Lower lobe of right lung (tissue), 2 donors: ENCODE results near the gene LRRC8C. TPM values are rescaled to one million over a fixed set of nuclear protein-coding genes. Genes with fewer than 3 reads are reported as not detected.

Source experiments
- ATAC-seq, 2 donors: fragments of 200-7000 bp; cut with Tn5 transposase; one replicate each; pipeline ENCODE4 v1.9.1; 2020 to 2022; ENCODE audit warnings: mild to moderate bottlenecking in 2 of 2, moderate library complexity in 2 of 2
- DNase-seq: peaks from one replicate; pipeline ENCODE4 v3.0.0-alpha.2; 2020
- H3K27ac ChIP-seq: fragments of 200-600 bp; one replicate; pipeline ENCODE4 v1.8.0; 2022
- H3K27me3 ChIP-seq: fragments of 200-600 bp; one replicate; pipeline ENCODE4 v1.8.0; 2022; ENCODE audit warnings: low read depth
- H3K36me3 ChIP-seq: fragments of 200-600 bp; one replicate; pipeline ENCODE4 v1.8.0; 2022; ENCODE audit warnings: mild to moderate bottlenecking
- H3K4me1 ChIP-seq: fragments of 200-600 bp; one replicate; pipeline ENCODE4 v1.8.0; 2022
- H3K4me3 ChIP-seq: fragments of 200-600 bp; one replicate; pipeline ENCODE4 v1.8.0; 2022; ENCODE audit warnings: mild to moderate bottlenecking
- H3K9me3 ChIP-seq: fragments of 200-600 bp; one replicate; pipeline ENCODE4 v1.8.0; 2022
- intact Hi-C: fragments of 100-400 bp; cut with DNase I; formaldehyde crosslinking; loops from one replicate; pipeline ENCODE4 v1.11.0; 2022
- total RNA-seq: library from RNA; stranded (reverse); fragmentation: NEBNext Ultra II Directional; extraction: Animal tissue kit (Norgen Biotek cat#: 25700); gene quantifications from one replicate; pipeline ENCODE4 v1.2.1, GENCODE V29; 2021
- TF ChIP-seq, protein P1 (sequence below): fragments of 200-600 bp; IDR thresholded peaks from one replicate; pipeline ENCODE4 v1.8.0; 2022; ENCODE audit warnings: antibody characterized with exemption, mild to moderate bottlenecking
- donor health status: DM: no; HTN: yes; CAD: no; lungs with severe emphysema.

The LRRC8C gene
- total RNA-seq, 1 donor from 2014 or later: 13.0 TPM

DNA sequence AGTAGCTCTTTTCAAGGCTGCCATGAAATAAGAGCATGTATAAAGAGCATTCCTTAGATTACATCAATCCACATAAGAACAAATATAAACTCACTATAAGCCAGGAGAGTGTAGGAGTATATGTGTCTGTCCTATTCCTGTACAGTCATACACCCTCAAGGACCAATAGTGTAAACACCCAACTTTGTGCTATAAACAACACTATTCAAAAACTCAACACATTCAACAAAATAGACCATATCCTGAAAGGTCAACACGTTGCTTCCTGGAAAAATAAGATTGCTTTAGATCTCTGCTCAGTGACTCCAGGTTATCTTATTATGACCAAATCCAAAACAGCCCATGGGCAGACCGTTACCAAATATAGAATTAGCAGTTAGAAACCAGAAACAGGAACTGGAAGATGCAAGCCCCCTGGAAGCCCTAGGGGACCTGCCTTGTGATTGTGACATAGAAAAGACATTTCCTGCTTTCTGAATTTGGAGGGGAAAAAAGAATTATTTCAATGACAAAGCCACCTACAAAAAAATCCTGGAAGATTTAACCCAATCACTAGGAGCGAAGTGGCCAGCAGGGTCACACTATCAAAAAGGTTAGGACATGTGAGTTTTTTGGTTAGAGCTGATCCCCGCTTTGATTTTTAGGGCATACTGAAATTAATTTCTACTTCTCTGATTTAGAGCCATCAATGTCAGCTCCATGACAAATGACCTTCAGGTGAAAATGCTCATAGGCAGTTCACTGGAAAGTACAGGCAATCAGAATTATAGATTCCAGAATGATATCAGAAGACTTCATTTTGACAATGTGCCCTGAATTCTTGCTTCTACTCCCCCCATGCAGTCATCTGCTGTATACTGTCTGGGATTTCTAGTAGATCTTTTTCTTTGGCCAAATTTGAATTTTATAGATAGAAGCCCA is 59.9 kb downstream of the LRRC8C start:
- H3K27me3 ChIP-seq: no peaks in the 10 kb centered on the region
- H3K27ac ChIP-seq: peak overlapping the region; percentile 4
- peaks cover 49% of the 10 kb centered on the region for H3K4me1 ChIP-seq
- ATAC-seq: peak; percentile 64 to 90
- no peaks in the 10 kb centered on the region for H3K9me3 ChIP-seq
- intact Hi-C loops: no loop called here
- TF ChIP-seq, protein P1, sequence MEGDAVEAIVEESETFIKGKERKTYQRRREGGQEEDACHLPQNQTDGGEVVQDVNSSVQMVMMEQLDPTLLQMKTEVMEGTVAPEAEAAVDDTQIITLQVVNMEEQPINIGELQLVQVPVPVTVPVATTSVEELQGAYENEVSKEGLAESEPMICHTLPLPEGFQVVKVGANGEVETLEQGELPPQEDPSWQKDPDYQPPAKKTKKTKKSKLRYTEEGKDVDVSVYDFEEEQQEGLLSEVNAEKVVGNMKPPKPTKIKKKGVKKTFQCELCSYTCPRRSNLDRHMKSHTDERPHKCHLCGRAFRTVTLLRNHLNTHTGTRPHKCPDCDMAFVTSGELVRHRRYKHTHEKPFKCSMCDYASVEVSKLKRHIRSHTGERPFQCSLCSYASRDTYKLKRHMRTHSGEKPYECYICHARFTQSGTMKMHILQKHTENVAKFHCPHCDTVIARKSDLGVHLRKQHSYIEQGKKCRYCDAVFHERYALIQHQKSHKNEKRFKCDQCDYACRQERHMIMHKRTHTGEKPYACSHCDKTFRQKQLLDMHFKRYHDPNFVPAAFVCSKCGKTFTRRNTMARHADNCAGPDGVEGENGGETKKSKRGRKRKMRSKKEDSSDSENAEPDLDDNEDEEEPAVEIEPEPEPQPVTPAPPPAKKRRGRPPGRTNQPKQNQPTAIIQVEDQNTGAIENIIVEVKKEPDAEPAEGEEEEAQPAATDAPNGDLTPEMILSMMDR: no peak
- H3K4me3 ChIP-seq: no peak overlapping the region
- peaks cover 8% of the 10 kb centered on the region for H3K36me3 ChIP-seq
- DNase-seq: no peak

DNA sequence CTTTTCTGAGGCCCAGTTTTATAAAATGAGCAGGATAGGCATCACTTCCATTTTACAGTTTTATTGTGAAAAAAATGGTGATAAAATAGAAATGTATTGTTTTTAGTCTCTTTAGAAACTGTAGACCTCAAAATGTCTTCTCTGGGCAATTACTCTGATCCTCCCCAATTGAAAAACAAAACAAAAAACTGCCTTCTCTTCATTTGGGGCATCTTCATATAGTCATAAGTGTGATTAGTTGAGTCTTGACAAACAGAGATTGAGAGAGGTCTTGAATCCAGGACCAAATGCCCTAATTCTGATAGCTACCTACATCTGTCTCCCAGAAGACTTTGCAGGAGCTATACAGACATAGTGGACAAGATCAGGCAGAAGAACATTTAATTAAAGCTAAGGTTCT is 62.9 kb downstream of the LRRC8C start:
- TF ChIP-seq, protein P1: no peak
- Histone ChIP-seq H3K36me3 (no peaks in the 10 kb centered on the region), H3K27me3 (no peaks in the 10 kb centered on the region), H3K4me3 (no peak overlapping the region), H3K27ac (no peak overlapping the region), H3K4me1 (peaks cover 57% of the 10 kb centered on the region), H3K9me3 (no peaks in the 10 kb centered on the region)
- intact Hi-C loops: no loop called here
- DNase-seq (no peak), ATAC-seq (no peak)

DNA sequence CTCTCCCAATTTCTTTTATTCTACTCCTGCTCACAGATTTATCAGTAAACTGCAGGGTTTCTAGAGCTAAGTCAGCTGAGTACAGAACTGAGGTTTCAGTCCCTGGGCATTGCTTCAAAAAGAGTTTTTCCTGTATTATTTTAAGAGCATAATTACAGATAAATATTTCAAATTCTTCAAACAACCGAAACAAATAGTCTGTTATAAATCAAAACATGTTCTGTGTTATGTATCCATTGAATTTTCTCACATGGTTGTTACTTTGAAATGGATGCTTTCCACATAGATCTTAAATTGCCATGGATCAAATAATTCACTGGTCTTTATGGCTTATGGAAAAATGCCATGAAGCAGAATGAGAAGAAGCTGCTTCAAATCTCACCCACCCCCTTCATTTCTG is 64.5 kb downstream of the LRRC8C start:
- TF ChIP-seq, protein P1: no peak
- Histone ChIP-seq H3K27me3 (no peaks in the 10 kb centered on the region), H3K36me3 (no peaks in the 10 kb centered on the region), H3K4me3 (no peak overlapping the region), H3K4me1 (peaks cover 45% of the 10 kb centered on the region), H3K9me3 (no peaks in the 10 kb centered on the region), H3K27ac (no peak overlapping the region)
- intact Hi-C loops: no loop called here
- no peak for ATAC-seq
- DNase-seq: no peak

DNA sequence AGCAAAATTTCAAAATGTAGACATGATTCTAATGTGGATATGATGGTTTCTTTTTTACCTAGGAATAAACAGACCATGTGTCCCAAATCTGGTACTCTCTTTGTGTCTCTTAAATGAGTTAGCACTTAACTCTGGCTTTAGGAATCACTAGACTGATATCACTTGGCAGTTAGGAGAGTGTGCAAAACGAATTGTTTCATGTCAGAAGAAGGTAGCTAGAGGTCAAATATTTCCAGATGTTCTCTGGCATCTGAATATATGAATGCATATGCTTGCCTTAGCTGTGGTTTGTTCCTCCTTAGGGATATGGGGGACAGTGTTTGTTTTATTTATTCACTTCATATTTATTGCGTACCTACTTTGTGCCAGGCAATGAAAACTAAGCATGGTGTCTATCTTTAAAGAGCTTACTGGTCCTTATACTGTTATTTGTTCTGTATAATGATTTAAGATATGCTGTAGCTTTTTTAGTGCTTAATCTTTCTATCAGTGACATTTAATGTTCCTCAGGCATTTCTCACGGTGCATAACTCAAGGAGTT is 65.2 kb downstream of the LRRC8C start:
- no peaks in the 10 kb centered on the region for H3K36me3 ChIP-seq
- H3K9me3 ChIP-seq: no peaks in the 10 kb centered on the region
- H3K4me3 ChIP-seq: no peak overlapping the region
- intact Hi-C loops: no loop called here
- H3K27me3 ChIP-seq: no peaks in the 10 kb centered on the region
- TF ChIP-seq, protein P1: no peak
- no peak overlapping the region for H3K27ac ChIP-seq
- peaks cover 38% of the 10 kb centered on the region for H3K4me1 ChIP-seq
- ATAC-seq: no peak
- DNase-seq: no peak

DNA sequence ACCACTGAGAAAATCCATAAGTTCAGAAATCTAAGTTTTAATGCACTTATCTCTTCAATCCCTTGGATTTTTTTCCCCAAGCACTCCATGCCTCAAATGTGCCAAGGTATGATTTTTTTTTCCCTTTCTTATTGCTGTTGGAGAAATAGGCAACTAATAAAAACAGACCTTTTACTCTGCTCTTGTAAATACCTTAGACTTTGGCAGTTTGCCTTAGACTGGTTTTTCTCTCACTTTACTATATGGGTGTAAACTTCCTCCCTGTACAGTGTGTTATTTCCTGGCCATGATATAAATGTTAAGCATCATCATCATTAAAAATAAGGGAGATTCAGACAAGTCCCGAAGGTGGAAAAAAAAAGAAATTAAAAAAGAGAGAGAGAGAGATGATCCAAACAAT is 65.7 kb downstream of the LRRC8C start:
- Histone ChIP-seq H3K4me1 (peaks cover 33% of the 10 kb centered on the region), H3K4me3 (no peak overlapping the region), H3K9me3 (no peaks in the 10 kb centered on the region), H3K27ac (no peak overlapping the region), H3K36me3 (no peaks in the 10 kb centered on the region), H3K27me3 (no peaks in the 10 kb centered on the region)
- intact Hi-C loops: no loop called here
- TF ChIP-seq, protein P1: no peak
- no peak for DNase-seq
- ATAC-seq: no peak
